Heart left ventricle (tissue), 16 donors: ENCODE data around the gene AR. TPM values are rescaled to one million over a fixed set of nuclear protein-coding genes. Genes with fewer than 3 reads are reported as not detected.

ENCODE experiments used
- ATAC-seq, 4 donors: fragments of 200-7000 bp; cut with Tn5 transposase; one replicate each; pipeline ENCODE4 v1.9.1; 2020 to 2022; ENCODE audit warnings: moderate library complexity in 4 of 4, mild to moderate bottlenecking in 3 of 4, moderate number of reproducible peaks in 1 of 4
- DNase-seq, 5 donors: peaks; one replicate each; pipeline ENCODE4 v3.0.0-alpha.2; 2020
- H3K27ac ChIP-seq, 12 donors: fragments of 200-600 bp; sonication (generic) in 4 of 12; one replicate each; pipeline versions ENCODE4 v1.5.0 to v1.8.0; 2016 to 2022; ENCODE audit warnings: mild to moderate bottlenecking in 2 of 12
- H3K27me3 ChIP-seq, 9 donors: fragments of 200-600 bp; sonication (generic) in 2 of 9; one replicate each; pipeline versions ENCODE4 v1.5.1 to v1.8.0; 2016 to 2022; ENCODE audit warnings: mild to moderate bottlenecking in 3 of 9
- H3K36me3 ChIP-seq, 9 donors: fragments of 200-600 bp; sonication (generic) in 2 of 9; one replicate each; pipeline versions ENCODE4 v1.5.0 to v1.8.0; 2018 to 2022; ENCODE audit warnings: mild to moderate bottlenecking in 2 of 9
- H3K4me1 ChIP-seq, 12 donors: fragments of 200-600 bp; sonication (generic) in 4 of 12; one replicate each; pipeline versions ENCODE4 v1.5.0 to v1.8.0; 2016 to 2022; ENCODE audit warnings: mild to moderate bottlenecking in 3 of 12
- H3K4me3 ChIP-seq, 12 donors: fragments of 200-600 bp; sonication (generic) in 4 of 12; one replicate each; pipeline versions ENCODE4 v1.5.0 to v1.8.0; 2017 to 2022; ENCODE audit warnings: mild to moderate bottlenecking in 9 of 12, moderate library complexity in 4 of 12
- H3K9me3 ChIP-seq, 12 donors: fragments of 200-600 bp; sonication (generic) in 4 of 12; one replicate each; pipeline versions ENCODE4 v1.5.0 to v1.8.0; 2016 to 2022; ENCODE audit warnings: mild to moderate bottlenecking in 1 of 12
- CTCF ChIP-seq, 12 donors: fragments of 200-600 bp; sonication (generic) in 4 of 12; IDR thresholded peaks; one replicate each; pipeline versions ENCODE4 v1.5.0 to v1.8.0; 2018 to 2022; ENCODE audit warnings: antibody characterized with exemption in 12 of 12, mild to moderate bottlenecking in 5 of 12
- POLR2A ChIP-seq, 2 donors: fragments of 450-650 bp; IDR thresholded peaks; one replicate each; pipeline ENCODE4 v1.6.1; 2017; ENCODE audit warnings: antibody characterized with exemption in 2 of 2, mild to moderate bottlenecking in 2 of 2, moderate library complexity in 2 of 2
- WGBS, 4 donors: extraction: QIAGEN DNeasy Blood & Tissue Kit in 2 of 4; methylation state at CpG; one replicate each; pipeline versions ENCODE4 v1.1.5 to v1.1.7; 2013 to 2018; 5-methylcytosine and 5-hydroxymethylcytosine counted together
- intact Hi-C, 10 donors: fragments of 100-400 bp; cut with DNase I; formaldehyde crosslinking; loops; one replicate each; pipeline versions ENCODE4 v1.11.1 to v1.14.2; 2022
- polyA plus RNA-seq, 2 donors: library from polyadenylated mRNA; stranded (reverse); fragments of 200-250 nt; gene quantifications; one replicate each; pipeline ENCODE4 v1.2.3, GENCODE V29; 2013
- total RNA-seq, 9 donors: library from RNA; depleted of rRNA in 2 of 9; stranded (reverse); fragments of >200 nt in 2 of 9; fragmentation: NEBNext Ultra II Directional in 3 of 9; extraction: Animal tissue kit (Norgen Biotek cat#: 25700) in 3 of 9; gene quantifications; one replicate each; pipeline versions ENCODE4 v1.1.0 to v1.2.4, GENCODE V29; 2016 to 2023
- donor health status: ischemic (EF 13 %, LVEDD 7.1; RV severe dilation, severe dysfunction).
- donor health status: healthy with polysubstance abuse.
- donor health status: DM: no; HTN: yes; CAD: no.
- donor health status: DM: no; HTN: no; CAD: no.
- donor health status: ischemic (EF 25% LVEDD 6.9; RV normal size, moderate dysfunction).
- donor health status: ischemic (EF 25% LVEDD 5.7; RV mildly dilated, moderate dysfunction).
- donor health status: healthy.
- donor health status: DM: yes; HTN: yes; CAD: no.
- donor health status: ischemic (EF 35%, LVEDD 5.7; RV mildly dilated, moderate dysfunction).
- donor health status: nonischemic (EF 11% LVEDD 7.7; RV severe dilation, severe dysfunction).
- donor health status: DM: yes; HTN: yes; CAD: no.
- donor health status: PGD.
- donor health status: ischemic (EF 29% LVEDD 5.4; RV normal size, mild dysfunction).
- donor health status: nonischemic (EF 23%, LVEDD 6.1; RV moderate dilation, normal function).

AR gene
- total and polyA plus RNA-seq, 11 donors, result 3.0 to 30.1 (median 18.1) TPM

DNA sequence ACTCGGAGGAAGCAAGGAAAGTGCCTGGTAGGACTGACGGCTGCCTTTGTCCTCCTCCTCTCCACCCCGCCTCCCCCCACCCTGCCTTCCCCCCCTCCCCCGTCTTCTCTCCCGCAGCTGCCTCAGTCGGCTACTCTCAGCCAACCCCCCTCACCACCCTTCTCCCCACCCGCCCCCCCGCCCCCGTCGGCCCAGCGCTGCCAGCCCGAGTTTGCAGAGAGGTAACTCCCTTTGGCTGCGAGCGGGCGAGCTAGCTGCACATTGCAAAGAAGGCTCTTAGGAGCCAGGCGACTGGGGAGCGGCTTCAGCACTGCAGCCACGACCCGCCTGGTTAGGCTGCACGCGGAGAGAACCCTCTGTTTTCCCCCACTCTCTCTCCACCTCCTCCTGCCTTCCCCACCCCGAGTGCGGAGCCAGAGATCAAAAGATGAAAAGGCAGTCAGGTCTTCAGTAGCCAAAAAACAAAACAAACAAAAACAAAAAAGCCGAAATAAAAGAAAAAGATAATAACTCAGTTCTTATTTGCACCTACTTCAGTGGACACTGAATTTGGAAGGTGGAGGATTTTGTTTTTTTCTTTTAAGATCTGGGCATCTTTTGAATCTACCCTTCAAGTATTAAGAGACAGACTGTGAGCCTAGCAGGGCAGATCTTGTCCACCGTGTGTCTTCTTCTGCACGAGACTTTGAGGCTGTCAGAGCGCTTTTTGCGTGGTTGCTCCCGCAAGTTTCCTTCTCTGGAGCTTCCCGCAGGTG is 637 bp downstream of the AR start:
- ATAC-seq (peak; percentile 12 to 41 (median 28)), DNase-seq (peak in 3 of 5 donors; percentile 15 to 49 (median 40))
- 1 to 32% (median 15%) methylated on average over 19 to 29 of the region's 30 CpGs for WGBS, 4 donors
- intact Hi-C loops, result loop anchor here in 4 of 10 donors (2.0 to 10.0 kb wide), 5 partner anchors 173 to 250 kb away; no protein-coding TSS in a partner anchor
- Histone ChIP-seq H3K9me3 (peaks cover 0 to 6% (median 0%) of the 10 kb centered on the region in 12 donors), H3K4me1 (peaks cover 0 to 5% (median 0%) of the 10 kb centered on the region in 12 donors), H3K4me3 (peak overlapping the region; percentile 3 to 63 (median 54)), H3K27me3 (peaks cover 0 to 58% (median 0%) of the 10 kb centered on the region in 9 donors), H3K36me3 (no peaks in the 10 kb centered on the region), H3K27ac (peak overlapping the region in 10 of 12 donors; percentile 43 to 79 (median 66))
- TF ChIP-seq CTCF (IDR thresholded peaks at IDR 0.05) (no peak), POLR2A (IDR thresholded peaks at IDR 0.05) (no peak)

- Histone ChIP-seq H3K9me3 (peaks cover 0 to 6% (median 0%) of the 10 kb centered on the region in 12 donors), H3K27ac (peak overlapping the region in 6 of 12 donors; percentile 29 to 69 (median 56)), H3K27me3 (peaks cover 0 to 66% (median 0%) of the 10 kb centered on the region in 9 donors), H3K4me1 (peaks cover 0 to 9% (median 0%) of the 10 kb centered on the region in 12 donors), H3K4me3 (peak overlapping the region; percentile 3 to 63 (median 54)), H3K36me3 (no peaks in the 10 kb centered on the region)
- DNase-seq, result peak in 4 of 5 donors; percentile 6 to 66 (median 38)
- intact Hi-C loops, result loop anchor here in 4 of 10 donors (2.0 to 10.0 kb wide), 5 partner anchors 172 to 250 kb away; no protein-coding TSS in a partner anchor
- no peak for TF ChIP-seq CTCF (IDR thresholded peaks at IDR 0.05)
- no peak for TF ChIP-seq POLR2A (IDR thresholded peaks at IDR 0.05)
- peak; percentile 18 to 43 (median 28) for ATAC-seq
- 1 to 49% (median 21%) methylated on average over 19 to 35 of the region's 35 CpGs for WGBS, 4 donors
Measured at GRCh38 chrX:67545036-67545821, 1.4 kb downstream of the AR start.

DNA sequence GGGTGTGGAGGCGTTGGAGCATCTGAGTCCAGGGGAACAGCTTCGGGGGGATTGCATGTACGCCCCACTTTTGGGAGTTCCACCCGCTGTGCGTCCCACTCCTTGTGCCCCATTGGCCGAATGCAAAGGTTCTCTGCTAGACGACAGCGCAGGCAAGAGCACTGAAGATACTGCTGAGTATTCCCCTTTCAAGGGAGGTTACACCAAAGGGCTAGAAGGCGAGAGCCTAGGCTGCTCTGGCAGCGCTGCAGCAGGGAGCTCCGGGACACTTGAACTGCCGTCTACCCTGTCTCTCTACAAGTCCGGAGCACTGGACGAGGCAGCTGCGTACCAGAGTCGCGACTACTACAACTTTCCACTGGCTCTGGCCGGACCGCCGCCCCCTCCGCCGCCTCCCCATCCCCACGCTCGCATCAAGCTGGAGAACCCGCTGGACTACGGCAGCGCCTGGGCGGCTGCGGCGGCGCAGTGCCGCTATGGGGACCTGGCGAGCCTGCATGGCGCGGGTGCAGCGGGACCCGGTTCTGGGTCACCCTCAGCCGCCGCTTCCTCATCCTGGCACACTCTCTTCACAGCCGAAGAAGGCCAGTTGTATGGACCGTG is 2.2 kb downstream of the AR start:
- ATAC-seq (peak in 3 of 4 donors; percentile 50), DNase-seq (peak; percentile 12 to 59 (median 37))
- Histone ChIP-seq H3K27ac (peak overlapping the region in 8 of 12 donors; percentile 29 to 69 (median 50)), H3K4me3 (peak overlapping the region in 11 of 12 donors; percentile 30 to 63 (median 54)), H3K36me3 (no peaks in the 10 kb centered on the region), H3K9me3 (peaks cover 0 to 2% (median 0%) of the 10 kb centered on the region in 12 donors), H3K27me3 (peaks cover 0 to 70% (median 0%) of the 10 kb centered on the region in 9 donors), H3K4me1 (peaks cover 0 to 9% (median 0%) of the 10 kb centered on the region in 12 donors)
- no peak for TF ChIP-seq POLR2A (IDR thresholded peaks at IDR 0.05)
- TF ChIP-seq CTCF (IDR thresholded peaks at IDR 0.05), result no peak
- intact Hi-C loops, result loop anchor here in 4 of 10 donors (2.0 to 10.0 kb wide), 5 partner anchors 171 to 251 kb away; no protein-coding TSS in a partner anchor
- WGBS, 4 donors, result 1 to 56% (median 24%) methylated on average over 34 to 41 of the region's 41 CpGs
